Cardiac fibroblast (primary cell): ENCODE results near the gene GLRA3.
"Not testable (repeated sequence)": the region's sequence is repeated elsewhere in the genome, so short reads cannot be mapped to it uniquely, and the experiment has no call there.

Experiments used
- DNase-seq, 2 donors: peaks; one replicate each; pipeline versions ENCODE4 v3.0.0 to v3.0.0-alpha.2; 2010; ENCODE audit warnings: low read depth in 2 of 2
- H3K4me3 ChIP-seq, 2 donors: replicated peaks in 1 of 2; 1 replicate in 1 of 2; 2 replicates in 1 of 2; pipeline ENCODE4 v1.5.1; 2011; ENCODE audit warnings: low read depth in 2 of 2, low read length in 2 of 2, mild to moderate bottlenecking in 2 of 2, moderate library complexity in 1 of 2
- TF ChIP-seq, protein P1 (sequence below): IDR thresholded peaks from one replicate; pipeline ENCODE4 v1.5.1; 2011; ENCODE audit warnings: low read depth, mild to moderate bottlenecking, low read length, inconsistent platforms

The GLRA3 gene

DNA sequence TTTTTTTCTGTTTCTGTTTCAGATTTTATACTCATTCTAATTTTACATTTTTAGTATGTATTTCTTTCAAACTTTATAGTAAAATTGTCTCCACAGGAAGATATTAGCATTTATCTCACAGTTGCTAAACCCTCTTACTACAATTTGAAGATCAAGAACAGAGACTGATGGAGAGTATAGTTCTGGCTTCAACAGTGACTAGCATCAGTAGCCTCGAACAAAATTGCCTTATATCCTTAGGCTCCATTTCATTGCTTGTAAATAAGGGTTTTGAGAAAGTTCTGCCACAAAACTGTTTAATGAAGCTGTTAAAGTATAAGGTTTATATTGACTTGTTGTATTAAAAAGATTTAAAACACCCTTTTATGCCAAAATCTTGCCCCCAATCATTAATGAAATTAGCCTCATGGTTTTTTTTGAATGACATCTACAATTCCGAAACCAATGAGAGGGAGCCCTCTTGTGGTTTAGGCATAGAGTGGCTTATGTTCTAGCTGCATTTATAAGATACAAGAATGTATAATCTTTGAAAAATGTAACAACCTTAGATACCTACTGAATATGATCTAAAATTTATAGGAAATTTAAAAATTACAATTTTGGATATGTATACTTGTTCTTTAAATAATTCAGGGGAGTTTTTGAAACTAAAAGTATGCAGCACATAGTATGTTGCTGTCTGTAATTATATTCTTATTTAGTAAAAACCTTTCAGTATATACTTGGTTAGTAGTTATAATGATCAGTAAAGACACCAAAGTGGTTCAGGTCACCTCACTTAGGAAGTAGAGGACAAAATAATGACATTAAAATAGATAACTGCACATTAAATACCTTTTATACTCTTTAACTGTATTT, 196.9 kb downstream of the GLRA3 start:
- H3K4me3 ChIP-seq, result no peak overlapping the region
- TF ChIP-seq, protein P1, sequence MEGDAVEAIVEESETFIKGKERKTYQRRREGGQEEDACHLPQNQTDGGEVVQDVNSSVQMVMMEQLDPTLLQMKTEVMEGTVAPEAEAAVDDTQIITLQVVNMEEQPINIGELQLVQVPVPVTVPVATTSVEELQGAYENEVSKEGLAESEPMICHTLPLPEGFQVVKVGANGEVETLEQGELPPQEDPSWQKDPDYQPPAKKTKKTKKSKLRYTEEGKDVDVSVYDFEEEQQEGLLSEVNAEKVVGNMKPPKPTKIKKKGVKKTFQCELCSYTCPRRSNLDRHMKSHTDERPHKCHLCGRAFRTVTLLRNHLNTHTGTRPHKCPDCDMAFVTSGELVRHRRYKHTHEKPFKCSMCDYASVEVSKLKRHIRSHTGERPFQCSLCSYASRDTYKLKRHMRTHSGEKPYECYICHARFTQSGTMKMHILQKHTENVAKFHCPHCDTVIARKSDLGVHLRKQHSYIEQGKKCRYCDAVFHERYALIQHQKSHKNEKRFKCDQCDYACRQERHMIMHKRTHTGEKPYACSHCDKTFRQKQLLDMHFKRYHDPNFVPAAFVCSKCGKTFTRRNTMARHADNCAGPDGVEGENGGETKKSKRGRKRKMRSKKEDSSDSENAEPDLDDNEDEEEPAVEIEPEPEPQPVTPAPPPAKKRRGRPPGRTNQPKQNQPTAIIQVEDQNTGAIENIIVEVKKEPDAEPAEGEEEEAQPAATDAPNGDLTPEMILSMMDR, result peak; percentile 80
- peak; percentile 56 to 70 for DNase-seq

DNA sequence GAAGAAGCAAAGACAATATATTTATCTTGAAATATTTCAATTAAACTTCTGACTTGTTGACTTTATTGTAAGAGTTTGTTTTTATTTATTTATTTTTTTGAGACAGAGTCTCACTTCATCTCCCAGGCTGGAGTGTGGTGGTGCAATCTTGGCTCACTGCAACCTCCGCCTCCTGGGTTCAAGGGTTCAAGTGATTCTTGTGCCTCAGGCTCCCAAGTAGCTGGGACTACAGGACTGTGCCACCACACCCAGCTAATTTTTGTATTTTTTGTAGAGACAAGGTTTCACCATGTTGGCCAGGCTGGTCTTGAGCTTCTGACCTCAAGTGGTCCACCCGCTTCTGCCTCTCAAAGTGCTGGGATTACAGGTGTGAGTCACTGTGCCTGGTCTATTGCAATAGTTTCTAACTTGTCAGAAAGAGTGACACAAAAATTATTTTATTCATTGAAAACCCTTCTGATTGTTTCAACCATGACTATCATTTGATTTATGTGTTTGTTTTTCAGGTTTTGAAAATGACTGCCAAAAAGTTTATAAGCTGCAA, 199.1 kb downstream of the GLRA3 start:
- not testable (repeated sequence) for DNase-seq, H3K4me3 ChIP-seq

DNA sequence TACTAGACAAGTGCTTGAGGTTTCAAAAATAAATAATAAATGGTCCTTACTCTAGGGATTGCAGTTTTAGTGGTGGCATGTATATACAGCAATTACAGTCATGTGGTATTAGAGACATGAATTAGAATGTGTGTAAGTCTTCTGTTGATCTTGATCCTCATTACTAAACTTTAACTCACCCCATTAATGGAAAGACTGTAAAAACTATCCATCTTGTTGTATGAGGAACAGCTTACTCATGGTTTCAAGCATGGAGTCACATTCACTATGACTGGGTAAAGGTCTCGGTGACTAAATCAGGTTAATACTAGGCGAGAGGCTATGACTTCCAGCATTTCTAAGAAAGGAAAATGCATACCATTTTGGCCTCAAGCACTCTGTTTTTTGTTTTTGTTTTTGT, 199.8 kb downstream of the GLRA3 start:
- DNase-seq, result no peak
- TF ChIP-seq, protein P1, result no peak
- no peak overlapping the region for H3K4me3 ChIP-seq

DNA sequence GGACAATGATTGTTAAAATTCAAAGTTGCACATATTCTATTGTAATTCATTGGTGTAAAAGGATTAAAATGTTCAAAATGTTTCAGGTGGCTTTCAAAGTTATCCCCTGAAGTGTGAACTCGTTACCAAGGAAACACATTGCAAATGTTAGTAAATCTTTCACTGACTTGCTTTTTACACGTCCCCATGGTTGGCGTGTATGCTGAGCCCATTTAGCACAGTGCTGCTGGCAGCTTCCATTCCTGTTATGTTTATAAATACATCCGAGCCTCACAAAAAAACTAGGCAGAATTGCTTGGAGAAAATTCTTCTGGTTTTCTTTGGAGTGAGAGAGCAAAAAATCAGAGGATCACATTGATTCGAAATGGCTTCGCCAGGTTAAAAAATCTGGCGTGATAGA, 200.9 kb downstream of the GLRA3 start:
- no peak overlapping the region for H3K4me3 ChIP-seq
- no peak for DNase-seq
- TF ChIP-seq, protein P1, result no peak

DNA sequence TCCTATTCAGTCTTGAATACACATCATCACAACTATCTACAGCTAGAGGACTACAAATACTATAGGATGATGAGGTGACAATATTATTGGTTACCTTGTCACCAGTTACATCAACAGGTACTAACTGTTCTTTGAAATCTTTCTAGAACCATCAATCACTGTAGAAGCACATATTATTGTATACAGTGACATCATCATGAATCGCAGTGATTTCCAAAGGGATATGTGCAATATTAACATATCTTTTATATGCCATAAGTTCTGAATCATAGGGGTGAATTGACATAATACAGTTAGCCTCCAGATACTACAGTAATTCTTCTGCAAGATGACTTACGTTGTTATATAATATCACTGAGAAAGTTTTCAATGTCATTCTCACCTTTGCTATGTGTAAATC, 201.6 kb downstream of the GLRA3 start:
- H3K4me3 ChIP-seq, result no peak overlapping the region
- no peak for DNase-seq
- TF ChIP-seq, protein P1, result no peak

DNA sequence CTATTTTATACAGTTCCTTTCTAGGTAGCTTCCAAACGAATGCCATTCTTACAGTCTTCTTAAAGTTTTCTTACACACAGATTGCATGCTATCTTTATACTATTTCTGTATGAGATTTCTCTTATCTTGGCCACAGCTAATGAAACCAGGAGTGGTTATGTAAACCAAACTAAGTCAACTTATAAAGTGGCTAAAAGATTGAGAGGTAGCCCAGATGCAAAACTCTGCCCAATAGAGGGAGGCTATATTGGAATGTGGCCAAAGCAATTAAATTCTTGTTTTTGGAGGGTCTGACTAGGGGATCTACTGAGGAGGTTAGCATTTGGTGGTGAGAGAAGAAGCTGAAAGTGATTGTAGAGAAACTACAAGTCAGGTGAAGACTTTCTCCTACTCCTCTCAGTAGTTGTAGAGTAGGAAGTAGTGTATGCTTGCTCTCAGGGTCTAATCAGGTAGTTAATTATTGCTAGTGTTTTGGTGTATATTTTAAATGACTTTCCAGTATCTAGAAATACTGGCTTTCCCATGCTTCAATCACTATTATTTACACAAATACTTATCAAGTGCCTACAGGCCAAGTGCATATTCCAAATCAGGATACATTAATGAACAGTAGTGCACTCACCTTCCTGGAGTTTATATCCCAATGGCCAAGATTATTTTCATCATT, 202.6 kb downstream of the GLRA3 start:
- TF ChIP-seq, protein P1, result no peak
- no peak overlapping the region for H3K4me3 ChIP-seq

DNA sequence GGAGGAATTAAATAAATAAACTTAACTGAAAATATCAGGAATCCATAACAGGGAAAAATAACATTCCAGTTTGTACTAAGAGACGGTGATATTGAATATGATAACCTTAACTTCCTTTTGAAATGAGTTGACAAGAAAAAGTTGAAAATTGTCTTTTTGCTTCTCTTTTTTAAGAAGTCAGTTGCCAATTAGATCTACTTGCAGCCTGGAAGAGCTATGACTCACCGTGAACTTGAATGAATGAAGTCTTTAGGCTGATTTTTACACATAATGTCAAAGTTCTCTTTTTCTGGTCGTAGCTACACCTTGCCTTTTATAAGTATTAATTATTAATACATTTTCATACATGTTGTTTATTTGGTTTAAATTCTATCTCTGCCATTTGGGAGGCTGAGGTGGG, 212.4 kb downstream of the GLRA3 start:
- no peak overlapping the region for H3K4me3 ChIP-seq
- no peak for DNase-seq
- TF ChIP-seq, protein P1, result no peak

More for the DNA sequence above, 202.6 kb downstream of the GLRA3 start:
- DNase-seq, result no peak
